ENCODE results near the gene ANTXR2. TPM values are rescaled to one million over a fixed set of nuclear protein-coding genes. Genes with fewer than 3 reads are reported as not detected.

ANTXR2 gene
- total and polyA plus RNA-seq, 2 of the 8 experiments (the other 6 are each of a cell fraction or from before 2014, with no cell fraction given): 1.1 to 7.5 TPM

GRCh38 chr4:79998201-79998600 lies 74.8 kb downstream of the ANTXR2 start:
- H3K23me2 ChIP-seq (ENCODE audit: low read depth, low read length): no peaks in the 10 kb centered on the region; the same call in 1 of the 2 replicates
- ChIA-PET POLR2A (ENCODE audit: partially characterized antibody) (no interaction called here), CTCF (ENCODE audit: partially characterized antibody) (no interaction called here)
- H2AFZ ChIP-seq (ENCODE audit: low read length): no peak overlapping the region
- H3K4me2 ChIP-seq (ENCODE audit: insufficient read depth in 1 of 2, low read depth in 2 of 2, low read length in 2 of 2): no peak overlapping the region
- WGBS, 2 experiments (ENCODE audit: extremely low coverage in 1 of 2, insufficient coverage in 1 of 2, insufficient read length in 1 of 2, insufficient replicate concordance in 2 of 2, low coverage in 1 of 2, low lambda C conversion rate in 2 of 2, missing lambda C conversion rate in 1 of 2): 92% methylated on average over 1 of the region's 1 CpG; no CpG with 5 or more reads in 1 of the 2 experiments
- no peaks in the 10 kb centered on the region for H3K79me2 ChIP-seq (ENCODE audit: control insufficient read depth in 1 of 2, insufficient read depth in 2 of 2, low read length in 2 of 2)
- no peak overlapping the region for H2BK120ac ChIP-seq (replicated peaks; ENCODE audit: low read depth, low read length)
- no peak overlapping the region for H3K56ac ChIP-seq (replicated peaks; ENCODE audit: insufficient read length, low read depth, low read length)
- H4K8ac ChIP-seq (ENCODE audit: extremely low read depth, insufficient read depth, low read length): no peak overlapping the region
- DNase-seq (ENCODE audit: low read depth in 1 of 2, low spot score in 2 of 2) (no peak), FAIRE-seq (no peak)
- H3K4ac ChIP-seq (replicated peaks; ENCODE audit: insufficient read length, low read depth, low read length): no peak overlapping the region
- H3K4me1 ChIP-seq (replicated peaks in 1 of 4; ENCODE audit: control insufficient read depth in 3 of 4, insufficient read depth in 4 of 4, low read length in 3 of 4): no peaks in the 10 kb centered on the region
- no peaks in the 10 kb centered on the region for H3K9me3 ChIP-seq (ENCODE audit: insufficient read depth in 2 of 2, low read depth in 1 of 2, low read length in 1 of 2)
- H3K23ac ChIP-seq (ENCODE audit: insufficient read length): no peak overlapping the region
- H3K36me3 ChIP-seq (ENCODE audit: control insufficient read depth in 2 of 4, insufficient read depth in 4 of 4, low read length in 3 of 4): no peaks in the 10 kb centered on the region
- H2BK20ac ChIP-seq (ENCODE audit: low read length): no peak overlapping the region
- no peaks in the 10 kb centered on the region for H4K20me1 ChIP-seq (replicated peaks in 1 of 2; ENCODE audit: control insufficient read depth in 1 of 2, insufficient read depth in 2 of 2, low read length in 2 of 2)
- no peak overlapping the region for H4K5ac ChIP-seq (ENCODE audit: insufficient read length, low read depth, low read length)
- H3K14ac ChIP-seq (ENCODE audit: insufficient read length): no peak overlapping the region
- H3K27me3 ChIP-seq (replicated peaks in 1 of 4; ENCODE audit: control insufficient read depth in 3 of 4, extremely low read depth in 1 of 4, insufficient read depth in 3 of 4, low read length in 3 of 4): no peaks in the 10 kb centered on the region
- no peak for TF ChIP-seq RXRA (IDR thresholded peaks at IDR 0.05; ENCODE audit: insufficient read depth, low read depth, low read length)
- no peak for TF ChIP-seq RFX5 (IDR thresholded peaks at IDR 0.05; ENCODE audit: borderline replicate concordance, low read depth, low read length)
- TF ChIP-seq JUN (IDR thresholded peaks at IDR 0.05; ENCODE audit: low read depth, low read length): no peak
- no peak for TF ChIP-seq PHF8 (conservative IDR thresholded peaks at IDR 0.05; ENCODE audit: low read depth, low read length)
- TF ChIP-seq CHD2 (IDR thresholded peaks at IDR 0.05; ENCODE audit: low read length): no peak
- no peak for TF ChIP-seq EZH2 (IDR thresholded peaks at IDR 0.05; ENCODE audit: low read depth, low read length, severe bottlenecking)
- no peak for TF ChIP-seq KDM1A (IDR thresholded peaks at IDR 0.05; ENCODE audit: borderline replicate concordance, low read length)
- no peak for TF ChIP-seq CHD1 (IDR thresholded peaks at IDR 0.05; ENCODE audit: low read depth, low read length)
- TF ChIP-seq BACH1 (IDR thresholded peaks at IDR 0.05; ENCODE audit: low read length): no peak
- no peak for TF ChIP-seq POLR2A (IDR thresholded peaks at IDR 0.05; ENCODE audit: control extremely low read depth in 1 of 2, low read depth in 2 of 2, low read length in 2 of 2)
- H3K27ac ChIP-seq (ENCODE audit: low read depth, low read length): no peak overlapping the region
- H2BK5ac ChIP-seq (ENCODE audit: low read depth, low read length): no peak overlapping the region
- H2AK5ac ChIP-seq (ENCODE audit: low read depth, low read length): no peak overlapping the region
- no peak overlapping the region for H2BK15ac ChIP-seq (ENCODE audit: low read length)
- H3K79me1 ChIP-seq (ENCODE audit: low read depth, low read length): no peaks in the 10 kb centered on the region
- H3K9ac ChIP-seq (replicated peaks in 1 of 4; ENCODE audit: extremely low read depth in 1 of 4, low read depth in 3 of 4, low read length in 3 of 4): no peak overlapping the region
- H3K4me3 ChIP-seq (ENCODE audit: extremely low read depth in 1 of 4, insufficient read depth in 2 of 4, low read depth in 3 of 4, low read length in 4 of 4): no peak overlapping the region
- no peak overlapping the region for H3K18ac ChIP-seq (ENCODE audit: extremely low read depth, low read length)
- H2BK12ac ChIP-seq (ENCODE audit: low read depth, low read length): no peak overlapping the region
- H4K91ac ChIP-seq (replicated peaks; ENCODE audit: insufficient read length, low read length): no peak overlapping the region

Measured in H1 (cell line).